Measurements from ENCODE around the gene TNS3.

TNS3 gene

DNA sequence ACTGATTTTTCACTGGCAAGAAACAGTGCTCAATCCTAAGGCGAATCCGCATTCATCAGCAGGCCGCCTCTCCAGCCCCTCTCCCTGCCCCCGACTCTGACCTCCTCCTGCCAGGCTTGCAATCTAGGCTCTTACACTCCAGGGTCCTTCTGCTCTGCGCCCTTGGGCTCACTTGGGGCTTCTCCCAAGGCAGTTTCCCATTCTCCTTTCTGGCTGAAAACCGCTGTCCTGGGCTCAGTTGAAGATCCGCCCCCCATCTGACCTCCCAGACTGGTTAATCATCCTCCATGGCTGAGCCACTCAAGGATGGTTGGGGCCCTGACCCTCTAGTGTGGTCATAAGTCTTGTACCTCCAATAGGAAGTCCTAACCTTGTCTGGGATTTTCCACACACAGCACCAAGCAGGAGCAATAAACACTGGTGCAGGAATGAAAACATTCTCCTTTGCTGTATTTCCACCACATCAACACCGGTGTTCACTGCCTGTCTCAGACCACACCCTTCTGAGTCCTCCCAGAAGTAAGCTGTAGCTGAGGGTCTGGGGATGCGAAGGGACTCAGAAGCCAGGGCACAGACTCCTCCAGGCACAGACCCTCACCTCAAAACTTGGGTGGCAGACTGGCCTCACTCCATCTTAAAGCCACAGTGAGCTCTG is 42.4 kb downstream of the TNS3 start:
- no peak for DNase-seq

DNA sequence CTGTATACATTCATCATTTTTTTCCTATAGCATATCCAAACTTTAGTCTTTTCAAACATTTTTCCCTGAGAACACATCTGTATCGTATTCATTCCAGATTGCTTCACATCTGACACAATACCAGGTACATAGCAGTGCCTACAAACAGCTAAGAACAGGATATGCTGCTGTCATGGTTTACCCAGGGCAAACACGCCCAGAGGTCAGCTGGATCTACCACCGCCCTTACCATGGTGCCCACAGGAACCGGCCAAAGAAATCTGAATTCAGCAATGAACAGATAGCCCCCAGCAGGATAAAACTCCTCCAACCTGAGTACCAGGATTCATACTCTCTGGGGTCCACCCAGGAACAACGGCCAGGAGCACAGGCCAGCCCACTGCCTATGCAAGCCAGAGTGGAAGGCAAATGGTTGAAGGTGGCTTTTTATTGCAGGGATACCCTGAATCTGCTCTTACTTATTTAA is 43.0 kb downstream of the TNS3 start:
- no peak for DNase-seq

DNA sequence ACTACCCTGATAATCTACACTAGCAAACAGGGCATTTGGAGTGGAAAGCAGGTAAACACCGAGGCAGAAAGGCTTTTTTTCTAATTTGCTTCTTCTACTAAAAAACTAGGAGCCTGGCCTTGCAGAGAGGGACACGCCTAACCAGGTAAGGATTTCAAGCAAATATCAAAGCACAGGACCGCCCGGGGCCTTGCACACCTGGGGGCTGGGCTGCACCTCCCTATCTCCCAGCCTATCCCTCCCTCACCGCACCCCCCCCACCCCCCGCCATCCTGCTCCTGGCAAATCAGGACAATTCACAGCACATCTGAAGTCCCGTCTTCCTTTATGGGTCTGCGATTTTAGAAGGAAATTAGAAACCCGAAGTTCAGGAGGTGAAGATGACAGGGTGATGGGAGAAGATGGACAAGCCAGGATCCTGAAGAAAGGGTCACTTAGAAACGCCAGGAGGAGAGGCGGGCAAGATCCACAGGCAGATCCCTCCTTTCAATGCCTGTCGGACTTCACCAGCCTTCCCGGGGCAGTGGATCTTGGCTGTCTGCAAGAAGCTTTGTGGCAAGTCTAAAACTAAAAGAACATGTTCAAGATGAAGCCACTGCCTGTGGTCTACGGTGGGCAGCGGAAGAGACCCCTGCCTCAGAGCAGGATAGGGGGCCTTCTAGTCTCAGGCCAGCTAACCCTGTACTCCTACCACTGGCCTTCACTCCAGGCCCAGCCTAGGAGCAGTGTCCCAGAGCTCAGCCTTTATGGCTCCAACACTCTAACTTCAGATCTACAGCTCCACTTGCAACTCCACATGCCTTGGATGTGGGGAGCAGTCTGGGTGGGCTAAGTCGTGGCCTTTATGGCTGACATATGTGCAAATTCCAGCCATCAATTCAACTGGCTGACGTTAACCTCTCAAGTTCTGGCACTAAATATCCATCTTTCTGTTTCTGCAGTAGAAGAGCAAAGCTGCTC is 43.9 kb downstream of the TNS3 start:
- DNase-seq: no peak

DNA sequence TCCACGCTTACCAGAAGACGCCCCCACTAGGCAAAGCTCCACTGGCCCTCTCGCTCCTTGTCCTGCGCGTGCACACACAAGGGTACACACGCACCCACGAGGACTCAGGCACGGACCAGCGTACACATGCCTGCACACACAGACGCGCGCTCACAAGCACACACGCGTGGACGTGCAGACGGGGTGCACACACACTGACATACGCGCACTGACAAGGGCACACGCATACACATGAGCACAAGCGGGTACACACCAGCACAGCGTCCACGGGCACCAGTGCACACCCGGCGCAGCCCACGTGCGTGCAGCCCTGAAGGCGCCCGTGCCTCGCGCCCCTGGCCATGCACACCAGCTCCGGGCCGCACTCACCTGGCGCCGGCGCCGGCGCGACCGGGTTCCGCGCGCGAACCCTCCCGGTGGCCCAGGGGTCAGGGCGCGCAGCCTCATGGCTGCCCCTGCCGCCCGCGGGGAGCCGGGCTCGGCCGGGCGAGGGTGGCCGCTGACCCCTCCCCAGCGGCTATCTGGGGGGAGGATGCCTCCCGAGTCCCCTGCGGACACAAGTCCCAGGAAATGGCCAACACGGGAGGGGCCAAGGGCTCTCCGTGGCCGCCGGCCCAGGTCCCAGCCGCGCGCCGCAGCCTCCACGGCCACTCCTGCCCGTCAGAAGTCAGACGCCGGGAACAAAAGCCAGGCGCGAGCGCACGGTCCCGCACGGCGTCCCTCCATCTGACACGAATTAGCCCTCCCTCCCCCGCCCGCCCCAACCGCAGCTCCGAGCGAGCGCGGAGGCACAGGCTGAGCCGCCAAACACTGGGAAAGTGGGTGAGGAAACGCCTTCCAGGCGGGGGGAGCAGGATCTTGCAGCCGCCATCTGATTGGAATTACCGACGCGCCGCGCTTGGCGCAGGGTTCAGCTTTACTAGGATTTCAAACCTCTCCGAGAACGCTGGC is 45.0 kb downstream of the TNS3 start:
- DNase-seq: peak; percentile 46

DNA sequence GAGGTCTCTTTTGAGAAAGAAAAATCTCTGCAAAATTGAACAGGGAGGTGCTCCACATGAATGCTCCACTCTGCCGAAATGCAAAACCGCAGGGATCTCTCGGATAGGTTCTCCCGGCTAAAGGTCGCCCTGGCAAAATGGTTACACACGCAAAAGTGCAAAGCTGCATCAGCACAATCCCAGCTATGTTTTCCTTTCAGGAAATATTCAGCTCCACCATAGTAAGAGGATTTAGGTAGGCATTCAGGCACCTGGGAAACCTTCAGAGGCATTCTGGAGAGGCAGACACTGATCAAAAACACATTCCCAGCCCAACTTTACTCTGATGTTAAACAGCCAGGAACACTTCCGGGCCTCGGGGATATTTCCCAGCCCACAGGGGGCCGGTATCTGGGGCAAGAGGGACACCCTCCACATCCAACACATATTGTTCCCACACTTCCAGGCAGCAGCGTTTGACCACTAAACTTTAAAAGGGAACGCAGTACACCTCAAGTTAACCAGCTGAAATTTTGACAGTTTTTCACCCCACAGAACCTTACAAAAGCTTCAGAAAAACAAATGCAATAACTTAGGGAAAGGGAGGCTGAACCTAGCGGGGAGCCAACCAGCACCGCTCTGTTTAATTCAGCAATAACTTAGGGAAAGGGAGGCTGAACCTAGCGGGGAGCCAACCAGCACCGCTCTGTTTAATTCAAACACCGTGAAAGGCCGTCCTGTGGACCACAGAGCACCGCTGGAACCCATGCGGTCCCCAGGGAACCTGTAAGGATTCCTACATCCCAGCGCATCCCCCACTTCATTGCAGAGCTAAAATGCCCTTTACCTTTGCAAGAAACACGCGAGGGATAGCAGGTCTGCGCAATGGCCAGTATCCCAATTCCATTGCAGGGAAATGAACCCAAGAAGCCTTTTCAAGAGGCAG is 45.9 kb downstream of the TNS3 start:
- DNase-seq: no peak

DNA sequence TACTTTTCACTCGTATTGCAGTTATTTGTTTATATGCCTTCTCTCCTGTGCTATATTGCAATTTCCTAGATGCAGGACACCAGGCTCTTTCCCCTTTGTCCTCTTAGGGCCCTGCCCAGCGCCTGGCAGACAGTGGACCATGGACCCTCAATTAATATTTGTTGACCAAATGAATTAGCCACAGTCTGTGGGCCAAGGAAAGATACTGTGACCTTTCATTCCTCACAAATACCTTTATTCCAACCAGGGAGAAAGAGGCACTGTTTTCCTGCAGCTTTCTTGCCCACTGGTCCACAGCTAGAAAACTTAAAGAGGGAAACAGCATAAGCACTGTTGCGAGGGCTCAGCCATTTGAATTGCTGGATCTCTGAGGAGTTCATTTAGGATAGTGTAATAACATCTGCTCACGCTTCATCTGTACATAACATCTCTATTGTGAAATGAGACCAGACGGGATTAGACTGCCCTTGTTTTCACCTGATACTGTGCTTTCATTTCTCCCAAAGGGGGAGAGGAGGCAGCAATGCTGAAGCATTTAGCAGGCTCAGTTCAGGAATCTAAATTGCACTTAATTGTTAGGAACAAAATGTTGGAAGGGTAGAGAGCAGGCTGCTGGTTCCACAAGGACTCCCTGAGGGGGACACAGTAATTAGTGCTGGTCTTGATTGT is 46.7 kb downstream of the TNS3 start:
- no peak for DNase-seq

DNA sequence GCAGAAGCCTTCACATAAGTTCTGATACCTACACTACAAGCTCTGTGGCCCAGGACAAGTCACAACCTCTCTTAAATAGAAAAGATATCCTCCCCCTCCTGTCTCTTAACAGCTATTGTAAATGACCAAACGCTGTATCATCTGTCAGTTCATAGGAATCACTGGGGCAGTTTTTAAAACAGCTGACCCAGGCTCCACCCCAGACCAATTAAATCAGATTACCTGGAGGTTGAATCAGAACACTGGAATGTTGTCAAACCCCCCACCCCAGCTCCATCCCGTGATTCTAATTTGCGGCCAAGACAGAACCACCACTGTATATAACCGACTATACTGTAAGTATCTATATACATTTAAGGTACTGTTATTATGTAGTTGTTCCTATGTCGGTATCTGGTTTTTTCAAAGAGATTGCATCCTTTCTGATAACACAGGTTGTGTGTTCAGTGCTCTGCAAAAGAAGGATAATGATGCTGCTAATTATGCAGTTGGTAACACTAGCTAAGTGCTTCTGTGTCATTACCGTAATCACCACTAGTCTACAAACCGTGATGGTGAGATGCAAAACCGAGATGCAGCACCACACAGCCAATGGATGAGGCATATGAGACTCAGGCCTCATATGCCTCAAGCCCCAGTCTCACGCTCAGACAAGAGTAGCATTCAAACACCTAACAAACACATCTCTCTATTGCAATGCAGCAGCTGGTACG is 47.4 kb downstream of the TNS3 start:
- no peak for DNase-seq

DNA sequence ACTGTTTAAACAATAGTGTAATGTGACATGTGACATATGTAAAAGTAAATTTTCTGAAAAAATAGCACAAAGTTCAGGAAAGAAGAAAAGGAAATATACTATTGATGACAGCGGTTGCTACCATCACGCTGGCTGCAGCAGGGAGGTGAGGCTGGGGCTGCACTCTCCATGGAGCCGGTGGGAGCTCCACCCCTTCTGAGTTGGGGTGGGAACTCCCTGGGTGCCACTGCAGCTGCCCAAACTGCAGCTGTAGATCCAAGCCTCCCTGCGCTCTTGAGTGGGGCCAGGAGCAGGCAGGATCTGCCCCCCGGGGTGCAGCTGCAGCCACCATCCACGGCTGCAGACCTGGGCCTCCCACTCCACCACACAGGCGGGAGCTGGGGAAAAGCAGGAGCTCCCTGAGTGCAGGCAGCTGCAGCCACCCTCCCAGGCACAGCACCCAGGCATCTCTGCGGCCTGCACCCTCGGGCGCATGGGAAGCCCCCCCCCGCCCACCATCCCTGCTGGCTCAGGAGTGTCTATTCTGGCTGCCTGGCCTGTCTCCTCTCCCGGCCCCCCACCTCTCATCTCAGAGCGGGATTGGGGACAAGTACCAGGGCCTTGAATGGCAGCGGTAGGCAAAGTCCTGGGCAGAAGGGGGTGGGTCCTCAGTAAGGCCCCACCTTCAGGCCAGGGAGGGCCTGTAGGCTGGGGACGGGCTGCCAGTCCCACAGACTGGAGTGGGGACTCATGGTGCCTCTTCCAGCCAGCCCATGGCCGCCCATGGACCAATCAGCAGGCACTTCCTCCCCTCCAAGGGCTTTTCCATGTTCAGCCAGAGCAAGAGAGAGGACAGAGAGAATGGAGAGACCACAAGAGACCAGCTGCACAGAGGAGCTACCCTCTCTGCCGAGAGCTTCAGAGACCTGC is 50.1 kb downstream of the TNS3 start:
- no peak for DNase-seq

DNA sequence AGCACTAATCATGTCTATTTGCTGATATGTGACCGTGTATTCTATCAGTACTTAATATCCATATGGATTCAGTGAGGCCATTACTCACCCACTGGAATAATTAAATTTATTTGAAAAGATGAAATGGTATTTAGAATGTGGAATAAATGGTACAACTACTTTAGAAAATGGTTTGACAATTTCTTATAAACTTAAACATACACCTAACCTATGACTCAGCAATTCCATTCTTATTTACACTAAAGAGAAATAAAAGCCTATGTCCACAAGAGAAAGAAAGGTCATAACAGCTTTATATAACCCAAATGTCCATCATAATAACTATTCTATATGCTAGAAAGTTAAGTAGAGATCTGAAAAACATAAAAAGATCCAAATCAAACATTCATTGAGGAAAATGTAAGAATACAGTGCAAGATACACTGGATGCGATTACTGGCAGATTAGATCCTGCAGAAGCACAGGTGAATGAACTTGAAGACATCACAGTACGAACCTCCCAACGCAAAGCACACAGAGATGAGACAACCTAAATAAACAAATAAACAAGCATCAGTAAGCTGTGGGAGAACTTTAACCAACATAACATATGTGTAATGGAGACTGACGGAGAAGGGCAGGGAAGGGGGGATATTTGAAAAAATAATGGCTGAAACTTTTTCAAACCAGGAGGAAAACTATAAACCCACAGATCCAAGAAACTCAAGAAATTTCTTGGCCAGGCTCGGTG is 51.9 kb downstream of the TNS3 start:
- no peak for DNase-seq

DNA sequence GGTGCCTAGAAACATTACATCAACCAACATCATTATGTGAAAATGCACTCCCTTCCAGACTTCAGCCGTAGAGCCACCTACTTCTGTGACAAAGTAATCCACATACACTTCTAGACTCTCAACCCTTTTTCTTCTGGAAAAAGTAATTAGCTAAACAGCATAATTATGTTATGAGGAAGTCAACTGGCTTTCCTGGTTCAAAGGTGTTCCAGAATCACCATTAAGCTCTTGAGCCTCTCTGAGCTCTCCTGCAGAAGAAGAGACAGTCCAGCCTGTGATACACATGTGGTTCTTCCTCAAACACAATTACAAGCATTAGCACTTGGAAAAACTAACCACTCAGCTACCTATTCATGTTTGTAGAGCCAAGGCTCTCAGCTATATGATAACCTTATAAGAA is 52.5 kb downstream of the TNS3 start:
- no peak for DNase-seq

DNA sequence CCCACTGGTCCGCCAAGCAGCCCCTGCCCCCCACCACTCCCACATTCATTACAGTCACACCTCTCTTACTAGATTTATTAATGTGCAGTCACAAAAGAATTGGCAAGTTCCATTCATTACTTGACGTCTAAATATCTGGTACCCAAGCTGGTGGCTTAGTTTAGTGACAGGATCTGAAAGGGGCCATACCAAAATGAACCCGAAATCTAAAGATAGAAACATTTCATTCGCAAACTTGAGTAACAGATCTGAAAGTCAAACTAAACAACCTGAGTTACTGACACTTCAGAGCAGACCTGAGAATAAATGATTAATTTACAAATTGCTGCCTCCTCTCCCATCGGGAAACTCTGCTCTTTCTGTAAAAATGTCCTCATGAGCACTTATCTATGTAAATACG is 53.4 kb downstream of the TNS3 start:
- no peak for DNase-seq

DNA sequence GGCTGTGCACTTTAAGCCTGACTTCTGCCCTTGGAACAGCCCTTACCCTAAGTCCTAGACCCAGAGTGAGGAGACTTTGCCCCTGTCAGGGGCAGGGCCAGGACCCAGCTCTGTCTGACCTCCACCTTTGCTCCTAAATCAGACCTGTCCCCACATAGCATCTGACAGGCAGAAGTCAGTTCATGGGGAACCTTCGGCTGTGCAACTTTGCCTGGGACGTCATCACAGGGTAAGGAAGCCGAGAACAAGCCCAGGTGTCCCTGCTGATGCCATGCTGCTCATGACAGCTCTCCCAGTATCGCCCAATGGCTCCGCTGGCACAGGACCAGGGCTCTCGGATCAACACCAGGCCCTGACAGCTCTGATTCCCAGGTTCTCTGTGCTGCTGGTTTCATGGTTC is 55.4 kb downstream of the TNS3 start:
- DNase-seq: no peak

DNA sequence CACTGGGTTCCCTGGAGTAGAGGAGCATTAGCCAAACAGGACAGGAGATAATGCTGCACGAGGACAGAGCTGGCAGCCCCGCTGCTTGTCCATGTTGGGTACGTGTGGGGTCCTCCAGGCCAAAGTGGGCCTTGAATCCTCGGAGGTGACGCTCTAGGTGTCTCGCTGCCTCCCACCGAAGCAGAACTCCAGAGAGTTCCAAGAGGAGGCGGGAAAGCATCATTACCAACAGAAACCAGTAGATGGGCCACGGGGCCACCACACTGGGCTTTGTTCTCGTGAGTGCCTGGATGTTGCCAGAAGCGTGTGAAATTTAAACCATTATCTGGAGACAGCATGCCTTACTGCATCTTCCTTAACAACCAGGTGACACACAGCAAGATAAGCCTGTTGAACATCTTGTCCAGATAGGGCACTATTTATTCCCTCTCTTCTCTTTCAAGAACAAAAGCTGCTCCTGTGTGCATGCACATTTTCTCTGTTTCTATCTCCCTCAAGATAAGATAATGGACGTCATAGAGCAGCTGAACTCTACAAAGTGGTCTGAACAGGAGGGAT is 56.8 kb downstream of the TNS3 start:
- peak; percentile 36 for DNase-seq

DNA sequence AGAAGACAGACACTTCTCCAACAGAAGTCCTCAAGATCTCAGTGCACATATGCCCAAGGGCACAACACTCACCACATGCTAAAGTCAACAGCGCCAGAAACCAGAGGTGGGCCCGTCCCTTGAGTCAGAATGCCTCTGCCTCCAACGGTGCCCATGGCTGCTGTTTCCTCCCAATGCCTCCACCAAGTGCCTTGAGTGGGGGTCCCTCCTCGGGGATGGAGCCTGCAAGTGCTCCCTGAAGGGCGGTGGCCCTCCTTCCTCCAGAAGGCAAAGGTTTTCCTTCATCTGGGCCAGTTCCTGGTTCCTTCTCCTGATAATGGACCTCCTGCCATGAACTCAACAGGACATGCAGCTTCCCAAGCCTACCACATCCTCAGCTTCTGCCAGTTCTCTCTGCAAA is 58.5 kb downstream of the TNS3 start:
- no peak for DNase-seq

DNA sequence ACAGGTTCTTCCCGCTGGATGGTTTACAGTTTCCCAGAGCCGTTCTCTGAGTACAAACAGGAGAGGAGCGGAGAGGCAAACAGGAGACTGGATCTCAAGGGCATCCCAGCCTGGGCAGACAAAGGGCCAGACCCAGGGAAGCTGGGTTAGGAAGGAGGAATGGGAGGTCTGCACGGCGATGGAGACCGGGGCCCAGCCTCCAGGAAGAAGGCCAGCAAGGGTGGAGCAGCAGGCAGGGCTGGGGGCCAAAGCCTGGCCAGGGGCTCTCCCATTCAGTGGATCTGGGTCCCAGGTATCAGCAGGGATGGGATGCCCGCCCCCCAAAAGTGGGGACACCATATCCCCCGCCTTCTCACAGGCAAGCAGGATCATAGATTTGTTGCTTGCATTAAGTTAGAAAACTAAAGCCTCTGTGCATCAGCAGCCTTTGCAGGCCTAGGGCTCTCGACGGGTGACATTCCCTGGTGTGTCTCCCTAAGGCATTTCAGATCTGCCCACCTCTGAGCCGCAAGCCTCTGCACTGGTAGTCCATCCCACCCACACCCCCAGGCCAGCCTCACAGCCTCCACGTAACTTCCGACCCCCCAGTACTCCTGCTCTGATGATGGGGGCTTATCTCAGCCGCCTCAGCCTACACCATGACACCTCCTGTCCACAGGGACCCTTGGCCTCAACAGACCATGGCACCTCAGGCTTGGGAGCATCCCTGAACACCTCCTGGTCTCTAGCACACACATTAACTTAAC is 59.9 kb downstream of the TNS3 start:
- no peak for DNase-seq

DNA sequence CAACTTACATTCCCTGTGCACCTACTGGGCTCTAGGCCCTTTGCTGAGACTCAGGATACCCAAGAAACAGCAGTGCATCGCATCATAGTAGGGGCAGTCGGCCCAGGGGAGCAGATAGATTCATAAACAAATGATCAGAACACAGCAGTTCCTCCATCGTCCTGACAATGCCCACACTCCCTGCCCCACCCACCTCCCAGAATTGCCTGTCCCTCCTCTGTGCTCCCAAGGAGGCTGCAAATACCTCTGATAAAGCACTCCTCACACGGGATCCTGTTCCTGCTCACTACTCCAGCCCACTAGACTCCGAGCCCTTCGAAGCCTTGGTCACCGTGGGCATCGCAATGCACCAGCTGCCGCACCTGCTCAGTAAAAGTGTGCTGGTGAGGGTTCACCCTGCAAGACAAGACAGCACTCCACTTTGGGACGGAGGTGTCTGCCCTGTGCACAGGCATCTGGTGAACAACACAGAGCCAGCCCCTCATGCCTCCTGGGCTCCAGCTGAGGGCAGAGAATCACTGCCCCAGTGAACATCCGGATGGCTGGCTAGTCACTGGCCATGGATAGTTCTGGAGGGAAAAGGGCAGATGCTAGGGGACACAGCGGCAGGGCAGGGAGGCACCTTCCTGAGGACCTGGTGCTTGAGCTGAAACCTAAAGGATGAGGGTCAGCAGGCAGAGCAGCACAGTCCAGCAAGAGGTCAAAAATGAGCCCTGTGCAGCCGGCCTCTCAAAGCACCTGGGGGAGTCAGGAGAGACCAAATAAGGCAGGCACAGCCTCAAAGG is 60.7 kb downstream of the TNS3 start:
- no peak for DNase-seq

DNA sequence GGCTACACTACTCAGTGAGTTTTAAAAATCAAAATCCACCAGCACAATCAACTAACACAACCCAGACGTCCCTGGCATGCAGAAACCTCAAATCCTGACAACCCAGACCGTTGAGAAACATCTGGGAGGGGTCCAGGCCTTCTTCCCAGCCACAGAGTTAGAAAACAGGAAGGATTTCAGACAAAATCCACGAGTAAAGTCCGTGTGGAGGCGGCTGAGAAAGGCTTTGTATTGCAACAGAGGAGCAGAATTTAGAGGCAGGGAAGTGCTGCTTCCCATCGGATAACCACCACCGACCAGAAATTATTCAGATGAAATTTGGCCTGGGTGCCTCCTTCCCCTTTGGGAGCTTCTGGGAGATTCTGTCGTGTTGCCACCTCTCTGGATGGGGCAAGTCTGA is 61.5 kb downstream of the TNS3 start:
- no peak for DNase-seq

Data from hematopoietic multipotent progenitor cell treated with erythropoietin and hydrocortisone succinate and interleukin-3 and kit ligand, for 4 days (in vitro differentiated cells).